Measurements from ENCODE around the gene CFAP141. TPM values are rescaled to one million over a fixed set of nuclear protein-coding genes. Genes with fewer than 3 reads are reported as not detected.

The CFAP141 gene
- total and polyA plus RNA-seq, 2 donors from 2014 or later, result not detected

GRCh38 chr1:154171880-154172279, 34.3 kb downstream of the CFAP141 start:
- TF ChIP-seq, protein P1, sequence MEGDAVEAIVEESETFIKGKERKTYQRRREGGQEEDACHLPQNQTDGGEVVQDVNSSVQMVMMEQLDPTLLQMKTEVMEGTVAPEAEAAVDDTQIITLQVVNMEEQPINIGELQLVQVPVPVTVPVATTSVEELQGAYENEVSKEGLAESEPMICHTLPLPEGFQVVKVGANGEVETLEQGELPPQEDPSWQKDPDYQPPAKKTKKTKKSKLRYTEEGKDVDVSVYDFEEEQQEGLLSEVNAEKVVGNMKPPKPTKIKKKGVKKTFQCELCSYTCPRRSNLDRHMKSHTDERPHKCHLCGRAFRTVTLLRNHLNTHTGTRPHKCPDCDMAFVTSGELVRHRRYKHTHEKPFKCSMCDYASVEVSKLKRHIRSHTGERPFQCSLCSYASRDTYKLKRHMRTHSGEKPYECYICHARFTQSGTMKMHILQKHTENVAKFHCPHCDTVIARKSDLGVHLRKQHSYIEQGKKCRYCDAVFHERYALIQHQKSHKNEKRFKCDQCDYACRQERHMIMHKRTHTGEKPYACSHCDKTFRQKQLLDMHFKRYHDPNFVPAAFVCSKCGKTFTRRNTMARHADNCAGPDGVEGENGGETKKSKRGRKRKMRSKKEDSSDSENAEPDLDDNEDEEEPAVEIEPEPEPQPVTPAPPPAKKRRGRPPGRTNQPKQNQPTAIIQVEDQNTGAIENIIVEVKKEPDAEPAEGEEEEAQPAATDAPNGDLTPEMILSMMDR (IDR thresholded peaks at IDR 0.05; ENCODE audit: borderline replicate concordance, extremely low read depth, insufficient read depth), result no peak
- Histone ChIP-seq H3K36me3 (ENCODE audit: control insufficient read depth in 2 of 3, insufficient read depth in 3 of 3, low read length in 3 of 3) (peaks cover 25 to 62% (median 46%) of the 10 kb centered on the region in 3 donors), H3K9me3 (ENCODE audit: control insufficient read depth in 2 of 3, insufficient read depth in 1 of 3, low read length in 3 of 3) (no peaks in the 10 kb centered on the region), H3K4me3 (ENCODE audit: low read length in 3 of 3) (no peak overlapping the region), H3K4me1 (ENCODE audit: control insufficient read depth in 2 of 3, insufficient read depth in 2 of 3, low read depth in 1 of 3, low read length in 3 of 3) (peaks cover 0 to 3% (median 2%) of the 10 kb centered on the region in 3 donors), H3K9ac (ENCODE audit: low read length in 3 of 3) (no peak overlapping the region), H3K27ac (ENCODE audit: low read depth in 2 of 2, low read length in 2 of 2) (no peak overlapping the region), H3K27me3 (ENCODE audit: control insufficient read depth, insufficient read depth, low read length) (no peaks in the 10 kb centered on the region)
- DNase-seq (no peak), FAIRE-seq (no peak)
- intact Hi-C loops (cut with DNase I), result no loop called here

DNA sequence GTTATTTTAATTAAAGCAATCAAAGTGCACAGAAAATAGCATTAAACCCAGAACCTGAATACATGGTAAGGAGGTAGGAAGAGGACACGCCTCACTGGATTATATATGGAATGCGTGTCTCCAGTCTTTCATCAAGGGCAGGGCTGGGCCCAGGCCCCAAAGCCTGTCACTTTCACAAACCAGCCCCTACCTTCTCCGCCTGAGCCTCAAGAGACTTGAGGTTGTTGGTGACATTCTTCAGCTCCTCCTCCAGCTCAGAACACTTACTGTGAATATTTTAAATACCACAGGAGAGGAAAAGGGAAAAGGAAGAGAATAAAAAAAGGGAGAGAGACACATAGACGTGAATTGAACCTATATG, 34.9 kb downstream of the CFAP141 start:
- no peaks in the 10 kb centered on the region for H3K9me3 ChIP-seq (ENCODE audit: control insufficient read depth in 2 of 3, insufficient read depth in 1 of 3, low read length in 3 of 3)
- H3K27ac ChIP-seq (ENCODE audit: low read depth in 2 of 2, low read length in 2 of 2), result no peak overlapping the region
- no peak overlapping the region for H3K4me3 ChIP-seq (ENCODE audit: low read length in 3 of 3)
- DNase-seq (no peak), FAIRE-seq (no peak)
- peaks cover 0 to 2% (median 0%) of the 10 kb centered on the region in 3 donors for H3K4me1 ChIP-seq (ENCODE audit: control insufficient read depth in 2 of 3, insufficient read depth in 2 of 3, low read depth in 1 of 3, low read length in 3 of 3)
- no peak overlapping the region for H3K9ac ChIP-seq (ENCODE audit: low read length in 3 of 3)
- H3K27me3 ChIP-seq (ENCODE audit: control insufficient read depth, insufficient read depth, low read length), result no peaks in the 10 kb centered on the region
- intact Hi-C loops (cut with DNase I), result no loop called here
- peaks cover 25 to 66% (median 48%) of the 10 kb centered on the region in 3 donors for H3K36me3 ChIP-seq (ENCODE audit: control insufficient read depth in 2 of 3, insufficient read depth in 3 of 3, low read length in 3 of 3)
- TF ChIP-seq, protein P1 (IDR thresholded peaks at IDR 0.05; ENCODE audit: borderline replicate concordance, extremely low read depth, insufficient read depth), result no peak

- Histone ChIP-seq H3K27ac (ENCODE audit: low read depth in 2 of 2, low read length in 2 of 2) (no peak overlapping the region), H3K36me3 (ENCODE audit: control insufficient read depth in 2 of 3, insufficient read depth in 3 of 3, low read length in 3 of 3) (peaks cover 24 to 71% (median 49%) of the 10 kb centered on the region in 3 donors), H3K4me1 (ENCODE audit: control insufficient read depth in 2 of 3, insufficient read depth in 2 of 3, low read depth in 1 of 3, low read length in 3 of 3) (no peaks in the 10 kb centered on the region), H3K9ac (ENCODE audit: low read length in 3 of 3) (no peak overlapping the region), H3K9me3 (ENCODE audit: control insufficient read depth in 2 of 3, insufficient read depth in 1 of 3, low read length in 3 of 3) (no peaks in the 10 kb centered on the region), H3K27me3 (ENCODE audit: control insufficient read depth, insufficient read depth, low read length) (no peaks in the 10 kb centered on the region), H3K4me3 (ENCODE audit: low read length in 3 of 3) (no peak overlapping the region)
- intact Hi-C loops (cut with DNase I), result no loop called here
- DNase-seq (no peak), FAIRE-seq (no peak)
- TF ChIP-seq, protein P1 (IDR thresholded peaks at IDR 0.05; ENCODE audit: borderline replicate concordance, extremely low read depth, insufficient read depth), result no peak
Observed at GRCh38 chr1:154170547-154171222, 35.4 kb downstream of the CFAP141 start.

Measured in kidney (tissue), 14 donors.